ENCODE data around the gene BUD23. TPM values are rescaled to one million over a fixed set of nuclear protein-coding genes. Genes with fewer than 3 reads are reported as not detected.

BUD23 gene
- total RNA-seq, 1 experiment from 2014 or later, result 78.1 TPM

- H3K56ac ChIP-seq (ENCODE audit: insufficient read length, low read depth, low read length), result no peak overlapping the region
- Mint-ChIP-seq H3K9me3 (peaks cover 0 to 2% of the 10 kb centered on the region in 2 experiments; a peak in 1 of 5 replicates), H3K4me1 (peaks cover 36 to 47% of the 10 kb centered on the region in 2 experiments), H3K27me3 (ENCODE audit: low read depth) (peaks cover 15% of the 10 kb centered on the region), H3K4me3 (peak overlapping the region in 1 of 2 experiments; percentile 63; a peak in 3 of 5 replicates), H3K27ac (peak overlapping the region in 1 of 3 experiments; percentile 80; a peak in 1 of 7 replicates), H3K36me3 (ENCODE audit: insufficient read depth in 1 of 3, low read depth in 3 of 3) (peaks cover 6 to 20% (median 14%) of the 10 kb centered on the region in 3 experiments)
- H3K4ac ChIP-seq (ENCODE audit: low read depth, low read length), result no peak overlapping the region
- H2AFZ ChIP-seq (ENCODE audit: low read length), result no peak overlapping the region
- peak; percentile 71 for DNase-seq
- peaks cover 8% of the 10 kb centered on the region; the same call in 1 of the 2 replicates for H3K4me1 ChIP-seq (ENCODE audit: insufficient read depth, low read length)
- no peak overlapping the region for H3K4me2 ChIP-seq (ENCODE audit: insufficient read depth, insufficient read length, low read length)
- no peak overlapping the region for H2BK20ac ChIP-seq (ENCODE audit: low read depth, low read length, poor library complexity, severe bottlenecking)
- peaks cover 10% of the 10 kb centered on the region for H3K23me2 ChIP-seq (ENCODE audit: insufficient read length, low read depth, low read length, poor library complexity, severe bottlenecking)
- no peak overlapping the region for H2AK5ac ChIP-seq (ENCODE audit: insufficient read length, low read length)
- H3K9me3 ChIP-seq (ENCODE audit: control insufficient read depth, low read depth, low read length), result no peaks in the 10 kb centered on the region
- H2BK15ac ChIP-seq (ENCODE audit: low read depth, low read length), result no peak overlapping the region
- no peaks in the 10 kb centered on the region for H4K20me1 ChIP-seq (ENCODE audit: control insufficient read depth, insufficient read depth, insufficient read length)
- no CpG with 5 or more reads among the region's 5 CpGs for WGBS (ENCODE audit: extremely low coverage, insufficient read length, low lambda C conversion rate)
- no peak overlapping the region for H4K91ac ChIP-seq (ENCODE audit: insufficient read length, low read depth, low read length)
- peak overlapping the region; percentile 45 for H3K18ac ChIP-seq (ENCODE audit: insufficient read length, low read depth, low read length)
- TF ChIP-seq CTCF (conservative IDR thresholded peaks at IDR 0.05), result no peak
- no peaks in the 10 kb centered on the region for H3K79me1 ChIP-seq (ENCODE audit: insufficient read depth, low read depth, low read length, poor library complexity, severe bottlenecking)
- H3K23ac ChIP-seq (ENCODE audit: insufficient read length, low read depth, low read length), result no peak overlapping the region
- H3K14ac ChIP-seq (ENCODE audit: insufficient read depth, low read length), result peak overlapping the region; percentile 68; the same call in 1 of the 2 replicates
- H4K5ac ChIP-seq (ENCODE audit: insufficient read length, low read depth, low read length), result no peak overlapping the region
- H3K27me3 ChIP-seq (ENCODE audit: insufficient read depth, low read length), result no peaks in the 10 kb centered on the region; the same call in 1 of the 2 replicates
- H4K8ac ChIP-seq (replicated peaks; ENCODE audit: insufficient read length, low read depth, low read length), result no peak overlapping the region
- peak overlapping the region; percentile 85 for H2BK12ac ChIP-seq (ENCODE audit: insufficient read length, low read depth, low read length)
- H3K27ac ChIP-seq (ENCODE audit: insufficient read length, low read depth, low read length), result no peak overlapping the region
- H3T11ph ChIP-seq (ENCODE audit: low read length), result no peak overlapping the region
- no peak overlapping the region for H3K9ac ChIP-seq (ENCODE audit: extremely low read depth, insufficient read length, low read length)
- H3K79me2 ChIP-seq (ENCODE audit: insufficient read depth, low read length), result no peaks in the 10 kb centered on the region
- H2BK120ac ChIP-seq (ENCODE audit: low read depth, low read length, poor library complexity, severe bottlenecking), result no peak overlapping the region
- no peak overlapping the region for H2BK5ac ChIP-seq (ENCODE audit: insufficient read length, low read length)
Measured at GRCh38 chr7:73740771-73741170, 57.4 kb downstream of the BUD23 start.
